Activated CD4-positive, alpha-beta T cell treated with anti-CD3 and anti-CD28 coated beads for 4 hours (primary cell): ENCODE results near the gene SCFD2.
"Not testable (repeated sequence)": the region's sequence is repeated elsewhere in the genome, so short reads cannot be mapped to it uniquely, and the experiment has no call there.

Experiments
- DNase-seq, 2 donors: peaks; one replicate each; pipeline ENCODE4 v3.0.0-alpha.2; 2020

Gene SCFD2

GRCh38 chr4:53089936-53090729, 275.7 kb downstream of the SCFD2 start:
- no peak for DNase-seq

- no peak for DNase-seq
These were observed 277.7 kb downstream of the SCFD2 start for GRCh38 chr4:53088152-53088551.

- DNase-seq = no peak
These were observed 289.4 kb downstream of the SCFD2 start for GRCh38 chr4:53076374-53076958.

DNA sequence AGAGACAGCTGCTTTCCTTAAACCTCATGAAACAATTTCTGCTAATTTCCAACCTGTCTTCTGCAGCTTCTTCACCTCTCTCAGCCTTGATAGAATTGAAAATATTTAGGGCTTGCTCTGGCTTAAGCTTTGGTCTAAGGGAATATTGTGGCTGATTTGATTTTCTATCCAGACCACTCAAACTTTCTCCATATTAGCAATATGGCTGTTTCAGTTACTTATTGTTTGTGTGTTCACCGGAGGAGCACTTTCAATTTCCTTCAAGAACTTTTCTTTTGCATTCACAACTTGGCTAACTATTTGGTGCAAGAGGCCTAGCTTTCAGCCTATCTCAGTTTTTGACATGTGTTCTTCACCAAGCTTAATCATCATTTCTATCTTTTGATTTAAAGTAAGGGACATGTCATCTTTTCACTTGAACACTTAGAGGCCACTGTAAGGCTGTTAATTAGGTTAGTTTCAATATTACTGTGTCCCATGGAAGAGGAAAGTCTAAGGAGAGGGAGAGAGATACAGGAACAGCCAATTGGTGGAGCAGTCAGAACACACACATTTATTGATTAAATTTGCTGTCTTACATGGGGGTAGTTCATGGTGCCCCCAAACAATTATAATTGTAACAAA, 290.6 kb downstream of the SCFD2 start:
- no peak for DNase-seq

GRCh38 chr4:53068755-53069330, 297.0 kb downstream of the SCFD2 start:
- no peak for DNase-seq

- no peak for DNase-seq
These were observed 298.6 kb downstream of the SCFD2 start for GRCh38 chr4:53067125-53067802.

DNA sequence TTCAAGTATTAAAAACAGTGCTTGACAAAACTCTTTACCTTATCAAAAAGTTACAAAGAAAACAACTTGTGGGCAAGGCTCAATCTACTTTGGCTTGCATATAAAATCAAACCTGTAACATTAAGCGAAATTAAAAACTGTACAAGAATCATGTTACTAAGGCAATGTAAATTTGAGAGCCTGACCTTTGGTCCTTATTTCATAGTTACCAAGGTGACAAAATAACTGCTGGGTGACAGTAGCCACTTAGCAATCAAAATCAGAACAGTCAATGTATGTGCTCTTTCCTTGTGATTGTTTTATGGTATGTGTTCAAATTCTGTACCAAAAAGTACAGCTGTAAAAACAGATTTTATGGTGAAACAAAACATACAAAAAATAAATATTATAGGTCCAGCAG, 299.7 kb downstream of the SCFD2 start:
- no peak for DNase-seq

DNA sequence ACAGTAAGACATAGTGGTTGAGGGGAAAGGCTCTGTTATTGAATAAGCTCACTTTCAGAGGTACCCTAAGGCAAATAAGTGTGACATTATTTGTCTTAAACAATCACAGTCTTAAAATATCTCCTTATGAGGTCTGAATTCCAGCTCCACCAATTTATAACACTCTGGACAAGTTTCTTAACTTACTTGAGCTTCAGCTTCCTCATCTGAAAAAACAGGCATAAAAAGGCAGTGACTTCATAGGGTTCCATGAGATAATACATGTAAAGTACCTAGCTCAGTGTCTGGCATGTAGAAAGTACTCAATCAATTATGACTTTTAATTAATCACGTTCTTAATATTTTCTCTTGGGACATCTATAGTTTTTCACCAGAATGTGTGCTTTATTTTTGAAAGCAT, 301.3 kb downstream of the SCFD2 start:
- no peak for DNase-seq

- no peak for DNase-seq
These were observed 304.6 kb downstream of the SCFD2 start for GRCh38 chr4:53061091-53061850.

DNA sequence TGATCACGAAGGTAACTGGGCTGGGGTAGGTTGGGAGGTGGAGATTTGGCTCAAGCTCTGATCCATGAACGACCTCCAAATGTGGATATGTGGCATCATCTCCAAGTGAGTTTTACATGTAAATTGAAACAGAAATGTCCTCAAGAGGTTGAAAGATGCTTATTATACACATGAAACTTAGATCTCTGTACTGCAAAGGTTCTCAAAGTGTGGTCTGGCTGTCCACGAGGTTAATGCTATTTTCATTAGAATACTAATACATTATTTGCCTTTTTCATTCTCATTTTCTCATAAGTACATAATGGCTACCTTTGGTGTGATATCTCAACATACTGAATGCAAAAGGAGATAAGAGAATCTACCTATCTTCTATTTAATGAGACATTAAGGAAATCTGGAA, 305.6 kb downstream of the SCFD2 start:
- no peak for DNase-seq

GRCh38 chr4:53059871-53060270, 306.0 kb downstream of the SCFD2 start:
- no peak for DNase-seq

- no peak for DNase-seq
These were observed 306.6 kb downstream of the SCFD2 start for GRCh38 chr4:53059256-53059655.

DNA sequence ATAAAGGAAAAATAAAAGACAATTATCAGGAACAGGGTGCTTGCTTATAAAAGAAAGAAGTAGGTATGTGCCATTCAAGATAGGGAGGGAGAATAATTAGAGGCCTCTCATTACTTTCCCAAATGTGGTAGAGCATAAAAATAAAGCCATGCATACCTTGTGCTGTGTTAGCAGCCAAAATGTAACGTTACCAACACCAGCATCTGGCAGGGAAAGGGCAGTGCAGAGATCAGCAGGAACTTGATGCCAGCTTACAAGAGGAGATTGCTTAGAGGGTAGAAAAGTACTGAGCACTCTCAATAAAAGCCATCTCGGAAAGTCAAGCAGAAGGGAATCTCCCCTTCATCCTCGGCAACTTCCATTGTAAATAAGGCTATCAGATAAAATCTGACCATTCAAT, 308.2 kb downstream of the SCFD2 start:
- DNase-seq = no peak

DNA sequence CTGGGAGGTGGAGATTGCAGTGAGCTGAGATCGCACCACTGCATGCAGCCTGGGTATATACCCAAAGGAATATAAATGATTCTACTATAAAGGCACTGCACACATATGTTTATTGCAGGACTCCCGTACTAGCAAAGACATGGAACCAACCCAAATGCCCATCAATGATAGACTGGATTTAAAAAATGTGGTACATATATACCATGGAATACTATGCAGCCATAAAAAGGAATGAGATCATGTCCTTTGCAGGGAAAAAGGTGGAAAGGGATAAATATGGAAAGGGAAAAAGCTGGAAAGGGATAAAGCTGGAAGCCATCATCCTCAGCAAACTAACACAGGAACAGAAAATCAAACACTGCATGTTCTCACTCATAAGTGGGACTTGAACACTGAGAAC, 308.8 kb downstream of the SCFD2 start:
- DNase-seq = not testable (repeated sequence)

- no peak for DNase-seq
These were observed 310.0 kb downstream of the SCFD2 start for GRCh38 chr4:53055716-53056403.

DNA sequence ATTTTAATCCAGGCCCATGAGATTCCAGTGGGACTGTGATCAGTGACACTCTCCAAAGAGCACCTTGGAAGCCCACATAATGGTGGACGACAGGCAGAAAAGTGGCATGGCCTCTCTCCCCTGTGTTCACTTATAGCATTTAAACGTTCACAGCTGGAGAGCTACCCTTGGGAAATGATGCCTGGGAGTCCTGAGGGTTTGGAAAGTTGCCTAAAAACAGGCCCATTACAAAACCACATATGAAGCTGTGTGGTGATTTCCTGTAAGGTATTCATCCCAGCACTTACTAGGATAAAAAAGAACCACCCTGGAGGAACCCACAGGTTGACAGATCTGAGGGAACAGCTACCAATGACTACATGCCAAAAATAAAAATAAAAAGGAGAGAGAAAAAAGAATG, 310.6 kb downstream of the SCFD2 start:
- DNase-seq = no peak

- no peak for DNase-seq
These were observed 315.5 kb downstream of the SCFD2 start for GRCh38 chr4:53050361-53050774.

- no peak for DNase-seq
These were observed 316.3 kb downstream of the SCFD2 start for GRCh38 chr4:53049528-53049927.

GRCh38 chr4:53044651-53044960, 321.3 kb downstream of the SCFD2 start:
- no peak for DNase-seq

GRCh38 chr4:53043891-53044650, 321.8 kb downstream of the SCFD2 start:
- no peak for DNase-seq

- no peak for DNase-seq
These were observed 322.8 kb downstream of the SCFD2 start for GRCh38 chr4:53043055-53043454.
